H1 (cell line): ENCODE data around the gene RAB31.

ENCODE experiments used
- CEBPB ChIP-seq: IDR thresholded peaks from 2 replicates; pipeline ENCODE4 v1.6.1; 2012; ENCODE audit warnings: low read depth, low read length
- CHD1 ChIP-seq: IDR thresholded peaks from 2 replicates; pipeline ENCODE4 v1.6.1; 2012; ENCODE audit warnings: low read depth, low read length, improper control_type of control experiment
- MAFK ChIP-seq: IDR thresholded peaks from 2 replicates; pipeline ENCODE4 v1.6.1; 2012; ENCODE audit warnings: low read depth, mild to moderate bottlenecking, improper control_type of control experiment, low read length
- NANOG ChIP-seq: IDR thresholded peaks from 2 replicates; pipeline ENCODE4 v1.6.1; 2011; ENCODE audit warnings: low read length, low read depth, mild to moderate bottlenecking, inconsistent platforms; ENCODE audit not compliant: insufficient read depth, poor library complexity, severe bottlenecking
- SRF ChIP-seq: IDR thresholded peaks from 2 replicates; pipeline ENCODE4 v1.6.1; 2011; ENCODE audit warnings: mild to moderate bottlenecking, low read depth, low read length, moderate library complexity
- SUZ12 ChIP-seq: fragments of 200-600 bp; sonication (generic); IDR thresholded peaks from 2 replicates; pipeline ENCODE4 v1.6.1; 2012; ENCODE audit warnings: mild to moderate bottlenecking, inconsistent platforms, low read length, moderate library complexity, mixed read lengths
- TBP ChIP-seq: IDR thresholded peaks from 2 replicates; pipeline ENCODE4 v1.6.1; 2011; ENCODE audit warnings: low read depth, low read length, improper control_type of control experiment
- ZNF274 ChIP-seq: IDR thresholded peaks from 2 replicates; pipeline ENCODE4 v1.7.0; 2012; ENCODE audit warnings: low read length, borderline replicate concordance; ENCODE audit errors: extremely low read depth
- TF ChIP-seq, protein P1 (sequence below), 3 experiments: IDR thresholded peaks; 1 replicate in 2 of 3; 2 replicates in 1 of 3; pipeline versions ENCODE4 v1.5.1 to v1.6.1; 2011; ENCODE audit warnings: low read length in 3 of 3, mild to moderate bottlenecking in 3 of 3, inconsistent platforms in 2 of 3, low read depth in 1 of 3, moderate library complexity in 1 of 3; ENCODE audit not compliant: insufficient read depth in 1 of 3; ENCODE audit errors: control extremely low read depth in 1 of 3

DNA sequence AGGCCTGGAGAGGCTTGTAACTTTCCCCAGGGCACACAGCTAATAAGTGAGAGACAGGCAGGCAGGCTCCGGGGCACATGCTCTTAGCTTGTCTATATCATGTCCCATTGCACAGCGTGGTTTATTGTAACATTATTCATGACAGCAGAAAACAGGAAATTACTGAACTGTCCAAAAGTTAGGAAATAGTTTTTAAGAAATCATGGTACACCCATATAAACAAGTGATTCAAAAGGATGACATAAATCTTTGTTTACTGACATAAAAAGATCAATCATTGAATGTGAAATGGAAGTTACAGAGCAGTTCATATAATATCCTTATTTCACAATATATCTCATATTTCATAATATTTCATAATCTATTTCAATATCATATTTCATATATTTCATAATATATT, 143.4 kb downstream of the RAB31 start:
- TF ChIP-seq SRF = no peak
- TF ChIP-seq MAFK = no peak
- TF ChIP-seq, protein P1, sequence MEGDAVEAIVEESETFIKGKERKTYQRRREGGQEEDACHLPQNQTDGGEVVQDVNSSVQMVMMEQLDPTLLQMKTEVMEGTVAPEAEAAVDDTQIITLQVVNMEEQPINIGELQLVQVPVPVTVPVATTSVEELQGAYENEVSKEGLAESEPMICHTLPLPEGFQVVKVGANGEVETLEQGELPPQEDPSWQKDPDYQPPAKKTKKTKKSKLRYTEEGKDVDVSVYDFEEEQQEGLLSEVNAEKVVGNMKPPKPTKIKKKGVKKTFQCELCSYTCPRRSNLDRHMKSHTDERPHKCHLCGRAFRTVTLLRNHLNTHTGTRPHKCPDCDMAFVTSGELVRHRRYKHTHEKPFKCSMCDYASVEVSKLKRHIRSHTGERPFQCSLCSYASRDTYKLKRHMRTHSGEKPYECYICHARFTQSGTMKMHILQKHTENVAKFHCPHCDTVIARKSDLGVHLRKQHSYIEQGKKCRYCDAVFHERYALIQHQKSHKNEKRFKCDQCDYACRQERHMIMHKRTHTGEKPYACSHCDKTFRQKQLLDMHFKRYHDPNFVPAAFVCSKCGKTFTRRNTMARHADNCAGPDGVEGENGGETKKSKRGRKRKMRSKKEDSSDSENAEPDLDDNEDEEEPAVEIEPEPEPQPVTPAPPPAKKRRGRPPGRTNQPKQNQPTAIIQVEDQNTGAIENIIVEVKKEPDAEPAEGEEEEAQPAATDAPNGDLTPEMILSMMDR (IDR thresholded peaks at IDR 0.05; ENCODE audit: control extremely low read depth in 1 of 3, insufficient read depth in 1 of 3, low read depth in 1 of 3, low read length in 3 of 3) = no peak
- no peak for TF ChIP-seq ZNF274
- TF ChIP-seq TBP = no peak
- TF ChIP-seq SUZ12 = no peak
- TF ChIP-seq NANOG = no peak
- TF ChIP-seq CHD1 = no peak
- TF ChIP-seq CEBPB = no peak
